Activated naive CD4-positive, alpha-beta T cell treated with anti-CD3 and anti-CD28 coated beads, Interleukin-2, amount 50 U/mL, for 24 hours (primary cell): ENCODE measurements around the gene MAP7D2.
A peak's percentile ranks its signal among the peaks of the same experiment; 100 is the strongest.
"Not testable (repeated sequence)": the region's sequence is repeated elsewhere in the genome, so short reads cannot be mapped to it uniquely, and the experiment has no call there.

Source experiments
- H3K27ac Mint-ChIP-seq: one replicate; pipeline ENCODE4 v1.8.0; 2021; ENCODE audit warnings: mild to moderate bottlenecking, mixed read lengths
- H3K27me3 Mint-ChIP-seq: one replicate; pipeline ENCODE4 v1.8.0; 2021; ENCODE audit warnings: mixed read lengths
- H3K36me3 Mint-ChIP-seq: one replicate; pipeline ENCODE4 v1.8.0; 2021; ENCODE audit warnings: mixed read lengths
- H3K4me1 Mint-ChIP-seq: one replicate; pipeline ENCODE4 v1.8.0; 2021; ENCODE audit warnings: mixed read lengths
- H3K4me3 Mint-ChIP-seq: one replicate; pipeline ENCODE4 v1.8.0; 2021; ENCODE audit warnings: mild to moderate bottlenecking, mixed read lengths
- H3K9me3 Mint-ChIP-seq: one replicate; pipeline ENCODE4 v1.8.0; 2021; ENCODE audit warnings: mixed read lengths

Gene MAP7D2

GRCh38 chrX:20116577-20117240, at the start of gene MAP7D2:
TSS of gene MAP7D2 (minus strand) at chrX:20116907. CDS start at chrX:20116879, 28 bp downstream.
- Mint-ChIP-seq H3K9me3 (no peaks in the 10 kb centered on the region), H3K36me3 (no peaks in the 10 kb centered on the region), H3K4me3 (peak within 1 kb of the TSS; percentile 39)

GRCh38 chrX:20162516-20162915, 45.8 kb upstream of the MAP7D2 start:
- not testable (repeated sequence) for H3K27ac Mint-ChIP-seq, H3K4me1 Mint-ChIP-seq, H3K9me3 Mint-ChIP-seq, H3K4me3 Mint-ChIP-seq, H3K36me3 Mint-ChIP-seq, H3K27me3 Mint-ChIP-seq

More at GRCh38 chrX:20116577-20117240, at the start of gene MAP7D2:
- Mint-ChIP-seq H3K27ac (no peak within 1 kb of the TSS), H3K4me1 (peaks cover 5% of the 10 kb centered on the region), H3K27me3 (peaks cover 6% of the 10 kb centered on the region)

GRCh38 chrX:20159797-20160385, 43.2 kb upstream of the MAP7D2 start:
- H3K4me3 Mint-ChIP-seq = no peak overlapping the region
- no peaks in the 10 kb centered on the region for H3K9me3 Mint-ChIP-seq
- no peaks in the 10 kb centered on the region for H3K27me3 Mint-ChIP-seq
- H3K4me1 Mint-ChIP-seq = no peaks in the 10 kb centered on the region
- no peak overlapping the region for H3K27ac Mint-ChIP-seq
- peaks cover 8% of the 10 kb centered on the region for H3K36me3 Mint-ChIP-seq

- Mint-ChIP-seq H3K36me3 (peaks cover 11% of the 10 kb centered on the region), H3K9me3 (no peaks in the 10 kb centered on the region), H3K4me3 (no peak overlapping the region), H3K27ac (no peak overlapping the region), H3K27me3 (no peaks in the 10 kb centered on the region), H3K4me1 (peaks cover 4% of the 10 kb centered on the region)
These were observed 35.0 kb upstream of the MAP7D2 start for GRCh38 chrX:20151689-20152088.

- Mint-ChIP-seq H3K9me3 (no peaks in the 10 kb centered on the region), H3K27ac (no peak overlapping the region), H3K27me3 (no peaks in the 10 kb centered on the region), H3K4me1 (peaks cover 10% of the 10 kb centered on the region), H3K36me3 (peaks cover 7% of the 10 kb centered on the region), H3K4me3 (no peak overlapping the region)
These were observed 32.6 kb upstream of the MAP7D2 start for GRCh38 chrX:20149326-20149725.

- no peaks in the 10 kb centered on the region for H3K27me3 Mint-ChIP-seq
- H3K27ac Mint-ChIP-seq = peak overlapping the region; percentile 46
- H3K4me1 Mint-ChIP-seq = peaks cover 18% of the 10 kb centered on the region
- H3K36me3 Mint-ChIP-seq = peaks cover 4% of the 10 kb centered on the region
- no peaks in the 10 kb centered on the region for H3K9me3 Mint-ChIP-seq
- no peak overlapping the region for H3K4me3 Mint-ChIP-seq
These were observed 30.9 kb upstream of the MAP7D2 start for GRCh38 chrX:20147561-20147960.

GRCh38 chrX:20144491-20144890, 27.8 kb upstream of the MAP7D2 start:
- H3K27ac Mint-ChIP-seq = peak overlapping the region; percentile 12
- H3K9me3 Mint-ChIP-seq = no peaks in the 10 kb centered on the region
- no peaks in the 10 kb centered on the region for H3K27me3 Mint-ChIP-seq
- no peak overlapping the region for H3K4me3 Mint-ChIP-seq
- peaks cover 2% of the 10 kb centered on the region for H3K36me3 Mint-ChIP-seq
- peaks cover 24% of the 10 kb centered on the region for H3K4me1 Mint-ChIP-seq

- Mint-ChIP-seq H3K4me3 (no peak overlapping the region), H3K9me3 (no peaks in the 10 kb centered on the region), H3K27ac (peak overlapping the region; percentile 23)
These were observed 26.9 kb upstream of the MAP7D2 start for GRCh38 chrX:20143561-20143960.

GRCh38 chrX:20143111-20143510, 26.4 kb upstream of the MAP7D2 start:
- Mint-ChIP-seq H3K4me3 (peak overlapping the region; percentile 54), H3K27me3 (no peaks in the 10 kb centered on the region), H3K9me3 (no peaks in the 10 kb centered on the region), H3K36me3 (peaks cover 5% of the 10 kb centered on the region), H3K4me1 (peaks cover 31% of the 10 kb centered on the region), H3K27ac (peak overlapping the region; percentile 35)

More at GRCh38 chrX:20143561-20143960, 26.9 kb upstream of the MAP7D2 start:
- peaks cover 31% of the 10 kb centered on the region for H3K4me1 Mint-ChIP-seq
- no peaks in the 10 kb centered on the region for H3K27me3 Mint-ChIP-seq
- peaks cover 5% of the 10 kb centered on the region for H3K36me3 Mint-ChIP-seq

GRCh38 chrX:20141281-20142220, 24.8 kb upstream of the MAP7D2 start, which contains the start of gene EIF1AX:
TSS of gene EIF1AX (minus strand) at chrX:20141838. CDS start at chrX:20141640, 198 bp downstream.
- peak within 1 kb of the TSS; percentile 92 for H3K4me3 Mint-ChIP-seq
- H3K4me1 Mint-ChIP-seq = peaks cover 31% of the 10 kb centered on the region
- H3K27ac Mint-ChIP-seq = peak within 1 kb of the TSS; percentile 68
- no peaks in the 10 kb centered on the region for H3K27me3 Mint-ChIP-seq
- H3K9me3 Mint-ChIP-seq = no peaks in the 10 kb centered on the region
- H3K36me3 Mint-ChIP-seq = peaks cover 5% of the 10 kb centered on the region

GRCh38 chrX:20140420-20140819, 23.7 kb upstream of the MAP7D2 start:
- H3K27ac Mint-ChIP-seq = no peak overlapping the region
- H3K9me3 Mint-ChIP-seq = no peaks in the 10 kb centered on the region
- peaks cover 11% of the 10 kb centered on the region for H3K36me3 Mint-ChIP-seq
- H3K4me3 Mint-ChIP-seq = peak overlapping the region; percentile 92
- H3K4me1 Mint-ChIP-seq = peaks cover 43% of the 10 kb centered on the region
- H3K27me3 Mint-ChIP-seq = no peaks in the 10 kb centered on the region

GRCh38 chrX:20139966-20140365, 23.3 kb upstream of the MAP7D2 start:
- H3K9me3 Mint-ChIP-seq = no peaks in the 10 kb centered on the region

GRCh38 chrX:20135944-20136343, 19.2 kb upstream of the MAP7D2 start:
- Mint-ChIP-seq H3K27me3 (no peaks in the 10 kb centered on the region), H3K4me1 (peaks cover 28% of the 10 kb centered on the region), H3K9me3 (no peaks in the 10 kb centered on the region), H3K36me3 (peaks cover 12% of the 10 kb centered on the region), H3K27ac (peak overlapping the region; percentile 88), H3K4me3 (peak overlapping the region; percentile 49)

More at GRCh38 chrX:20139966-20140365, 23.3 kb upstream of the MAP7D2 start:
- peaks cover 11% of the 10 kb centered on the region for H3K36me3 Mint-ChIP-seq
- peaks cover 42% of the 10 kb centered on the region for H3K4me1 Mint-ChIP-seq
- peak overlapping the region; percentile 92 for H3K4me3 Mint-ChIP-seq
- H3K27me3 Mint-ChIP-seq = no peaks in the 10 kb centered on the region
- no peak overlapping the region for H3K27ac Mint-ChIP-seq

- Mint-ChIP-seq H3K27me3 (no peaks in the 10 kb centered on the region), H3K27ac (no peak overlapping the region), H3K4me1 (peaks cover 15% of the 10 kb centered on the region), H3K4me3 (no peak overlapping the region), H3K36me3 (peaks cover 7% of the 10 kb centered on the region), H3K9me3 (no peaks in the 10 kb centered on the region)
These were observed 16.0 kb upstream of the MAP7D2 start for GRCh38 chrX:20132666-20133065.

GRCh38 chrX:20130357-20130756, 13.7 kb upstream of the MAP7D2 start:
- peaks cover 2% of the 10 kb centered on the region for H3K36me3 Mint-ChIP-seq
- H3K4me3 Mint-ChIP-seq = no peak overlapping the region
- no peak overlapping the region for H3K27ac Mint-ChIP-seq
- no peaks in the 10 kb centered on the region for H3K4me1 Mint-ChIP-seq
- no peaks in the 10 kb centered on the region for H3K27me3 Mint-ChIP-seq
- H3K9me3 Mint-ChIP-seq = no peaks in the 10 kb centered on the region
